ENCODE results near the gene HAL.
A peak's percentile ranks its signal among the peaks of the same experiment; 100 is the strongest.

HAL gene

GRCh38 chr12:96014943-96015599 is 18.9 kb upstream of the HAL start:
- no peak for DNase-seq (ENCODE audit: low read depth, low spot score)
- H3K4me3 ChIP-seq (ENCODE audit: low read depth, low read length): no peak overlapping the region
- TF ChIP-seq, protein P1, sequence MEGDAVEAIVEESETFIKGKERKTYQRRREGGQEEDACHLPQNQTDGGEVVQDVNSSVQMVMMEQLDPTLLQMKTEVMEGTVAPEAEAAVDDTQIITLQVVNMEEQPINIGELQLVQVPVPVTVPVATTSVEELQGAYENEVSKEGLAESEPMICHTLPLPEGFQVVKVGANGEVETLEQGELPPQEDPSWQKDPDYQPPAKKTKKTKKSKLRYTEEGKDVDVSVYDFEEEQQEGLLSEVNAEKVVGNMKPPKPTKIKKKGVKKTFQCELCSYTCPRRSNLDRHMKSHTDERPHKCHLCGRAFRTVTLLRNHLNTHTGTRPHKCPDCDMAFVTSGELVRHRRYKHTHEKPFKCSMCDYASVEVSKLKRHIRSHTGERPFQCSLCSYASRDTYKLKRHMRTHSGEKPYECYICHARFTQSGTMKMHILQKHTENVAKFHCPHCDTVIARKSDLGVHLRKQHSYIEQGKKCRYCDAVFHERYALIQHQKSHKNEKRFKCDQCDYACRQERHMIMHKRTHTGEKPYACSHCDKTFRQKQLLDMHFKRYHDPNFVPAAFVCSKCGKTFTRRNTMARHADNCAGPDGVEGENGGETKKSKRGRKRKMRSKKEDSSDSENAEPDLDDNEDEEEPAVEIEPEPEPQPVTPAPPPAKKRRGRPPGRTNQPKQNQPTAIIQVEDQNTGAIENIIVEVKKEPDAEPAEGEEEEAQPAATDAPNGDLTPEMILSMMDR (IDR thresholded peaks at IDR 0.05; ENCODE audit: low read depth, low read length): no peak
- in situ Hi-C loops (cut with HindIII; ENCODE audit: low sequenced_read_pairs): no loop called here

DNA sequence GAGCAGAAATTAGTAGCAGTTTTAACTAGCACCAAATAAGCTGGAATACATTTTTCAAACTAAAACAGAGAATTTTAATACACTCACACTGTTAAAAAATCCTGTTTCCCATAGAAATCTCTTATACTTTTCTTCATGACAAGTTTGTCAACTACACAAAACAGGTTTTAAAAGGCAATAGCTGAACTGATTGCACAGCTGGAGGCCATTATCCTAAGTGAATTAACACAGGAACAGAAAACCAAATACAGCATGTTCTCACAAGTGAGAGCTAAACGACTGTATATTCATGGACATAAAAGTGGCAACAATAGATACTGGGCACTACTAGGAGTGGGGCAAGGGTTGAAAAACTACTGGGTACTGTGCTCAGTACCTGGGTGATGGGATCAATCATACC is 11.6 kb upstream of the HAL start:
- no peak for DNase-seq (ENCODE audit: low read depth, low spot score)
- H3K4me3 ChIP-seq (ENCODE audit: low read depth, low read length): no peak overlapping the region
- in situ Hi-C loops (cut with HindIII; ENCODE audit: low sequenced_read_pairs): no loop called here
- TF ChIP-seq, protein P1 (IDR thresholded peaks at IDR 0.05; ENCODE audit: low read depth, low read length): no peak

DNA sequence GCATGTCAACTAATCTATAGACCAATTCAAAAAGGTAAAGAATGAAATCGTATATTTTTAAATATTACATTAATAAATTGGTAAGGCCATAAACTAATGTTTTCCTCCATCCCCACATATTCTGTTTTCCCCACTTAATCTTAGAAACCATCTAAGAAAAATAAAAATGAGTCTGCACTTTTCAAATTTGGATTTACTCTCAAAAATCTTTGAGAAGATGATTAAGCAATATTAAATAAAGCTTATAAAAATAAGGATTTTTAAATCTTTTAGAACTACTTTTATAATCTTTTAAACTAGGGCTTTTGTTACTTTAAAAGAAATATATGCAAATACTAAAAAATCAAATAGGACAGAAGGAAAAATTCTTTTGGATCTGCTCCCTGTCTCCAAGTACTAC is 10.6 kb upstream of the HAL start:
- no peak overlapping the region for H3K4me3 ChIP-seq (ENCODE audit: low read depth, low read length)
- TF ChIP-seq, protein P1 (IDR thresholded peaks at IDR 0.05; ENCODE audit: low read depth, low read length): no peak
- no peak for DNase-seq (ENCODE audit: low read depth, low spot score)
- in situ Hi-C loops (cut with HindIII; ENCODE audit: low sequenced_read_pairs): no loop called here

DNA sequence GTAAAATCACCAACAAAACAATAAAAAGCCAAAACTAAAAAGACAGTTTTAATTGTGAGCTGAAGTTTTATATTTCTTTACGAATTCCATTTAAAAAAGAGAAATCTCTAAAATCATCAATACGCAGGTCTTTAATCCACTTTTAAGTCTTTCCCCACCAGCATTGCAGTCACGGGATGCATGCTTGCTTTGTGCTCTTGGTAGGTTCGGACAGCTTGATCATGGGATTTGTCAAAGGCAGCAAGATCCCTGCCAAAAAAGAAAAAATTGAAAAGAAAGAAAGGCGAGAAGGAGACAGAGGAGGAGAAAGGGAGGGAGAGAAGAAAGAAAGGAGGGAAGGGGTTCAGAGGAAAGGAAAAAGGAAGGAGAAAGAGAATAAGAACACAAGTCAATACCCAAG is 4.7 kb upstream of the HAL start:
- H3K4me3 ChIP-seq (ENCODE audit: low read depth, low read length): no peak overlapping the region
- TF ChIP-seq, protein P1 (IDR thresholded peaks at IDR 0.05; ENCODE audit: low read depth, low read length): no peak
- in situ Hi-C loops (cut with HindIII; ENCODE audit: low sequenced_read_pairs): no loop called here
- no peak for DNase-seq (ENCODE audit: low read depth, low spot score)

GRCh38 chr12:95999484-95999883 is 3.3 kb upstream of the HAL start:
- no peak overlapping the region for H3K4me3 ChIP-seq (ENCODE audit: low read depth, low read length)
- DNase-seq (ENCODE audit: low read depth, low spot score): no peak
- in situ Hi-C loops (cut with HindIII; ENCODE audit: low sequenced_read_pairs): no loop called here
- TF ChIP-seq, protein P1 (IDR thresholded peaks at IDR 0.05; ENCODE audit: low read depth, low read length): no peak

GRCh38 chr12:95998611-95999286 is 2.6 kb upstream of the HAL start:
- TF ChIP-seq, protein P1 (IDR thresholded peaks at IDR 0.05; ENCODE audit: low read depth, low read length): peak; percentile 71
- DNase-seq (ENCODE audit: low read depth, low spot score): peak; percentile 61

More at GRCh38 chr12:95998611-95999286, 2.6 kb upstream of the HAL start:
- no peak overlapping the region for H3K4me3 ChIP-seq (ENCODE audit: low read depth, low read length)
- in situ Hi-C loops (cut with HindIII; ENCODE audit: low sequenced_read_pairs): no loop called here
